ENCODE results near the gene HIPK3. TPM values are rescaled to one million over a fixed set of nuclear protein-coding genes. Genes with fewer than 3 reads are reported as not detected.
A peak's percentile ranks its signal among the peaks of the same experiment; 100 is the strongest.

The HIPK3 gene
- total RNA-seq, 1 donor from 2014 or later, result 35.4 TPM

GRCh38 chr11:33324302-33324985, 67.3 kb downstream of the HIPK3 start:
- no peak overlapping the region for H3K4me3 Mint-ChIP-seq
- no peaks in the 10 kb centered on the region for H3K9me3 Mint-ChIP-seq
- intact Hi-C loops (cut with micrococcal nuclease), result loop anchor here (10.0 kb wide), 1 partner anchor 510 kb away; no protein-coding TSS in a partner anchor
- no peaks in the 10 kb centered on the region for H3K36me3 Mint-ChIP-seq (ENCODE audit: low read depth)
- no peaks in the 10 kb centered on the region for H3K27me3 Mint-ChIP-seq
- peaks cover 5% of the 10 kb centered on the region for H3K4me1 Mint-ChIP-seq
- no peak for DNase-seq
- H3K27ac Mint-ChIP-seq, result no peak overlapping the region

- Mint-ChIP-seq H3K36me3 (ENCODE audit: low read depth) (peaks cover 3% of the 10 kb centered on the region), H3K27ac (no peak overlapping the region), H3K4me1 (peaks cover 7% of the 10 kb centered on the region), H3K4me3 (no peak overlapping the region), H3K27me3 (no peaks in the 10 kb centered on the region), H3K9me3 (no peaks in the 10 kb centered on the region)
- intact Hi-C loops (cut with micrococcal nuclease), result loop anchor here (5.0 to 10.0 kb wide), 2 partner anchors 363 to 511 kb away; no protein-coding TSS in a partner anchor
- no peak for DNase-seq
Measured at GRCh38 chr11:33325451-33325850, 68.3 kb downstream of the HIPK3 start.

- H3K4me3 Mint-ChIP-seq, result no peak overlapping the region
- no peaks in the 10 kb centered on the region for H3K9me3 Mint-ChIP-seq
- H3K36me3 Mint-ChIP-seq (ENCODE audit: low read depth), result peaks cover 5% of the 10 kb centered on the region
- no peaks in the 10 kb centered on the region for H3K27me3 Mint-ChIP-seq
- intact Hi-C loops (cut with micrococcal nuclease), result loop anchor here (1.0 to 10.0 kb wide), 4 partner anchors 71 to 515 kb away; no protein-coding TSS in a partner anchor
- peak; percentile 80 for DNase-seq
- H3K4me1 Mint-ChIP-seq, result peaks cover 4% of the 10 kb centered on the region
- H3K27ac Mint-ChIP-seq, result no peak overlapping the region
Measured at GRCh38 chr11:33329705-33330329, 72.6 kb downstream of the HIPK3 start.

GRCh38 chr11:33333816-33334215, 76.6 kb downstream of the HIPK3 start:
- intact Hi-C loops (cut with micrococcal nuclease), result no loop called here
- no peak for DNase-seq
- Mint-ChIP-seq H3K36me3 (ENCODE audit: low read depth) (peaks cover 5% of the 10 kb centered on the region), H3K9me3 (no peaks in the 10 kb centered on the region), H3K27ac (no peak overlapping the region), H3K4me3 (no peak overlapping the region), H3K27me3 (no peaks in the 10 kb centered on the region), H3K4me1 (peaks cover 4% of the 10 kb centered on the region)

- Mint-ChIP-seq H3K27me3 (no peaks in the 10 kb centered on the region), H3K36me3 (ENCODE audit: low read depth) (peaks cover 9% of the 10 kb centered on the region), H3K4me3 (no peak overlapping the region), H3K9me3 (no peaks in the 10 kb centered on the region), H3K4me1 (peaks cover 5% of the 10 kb centered on the region), H3K27ac (no peak overlapping the region)
- intact Hi-C loops (cut with micrococcal nuclease), result no loop called here
- DNase-seq, result no peak
Measured at GRCh38 chr11:33334627-33335026, 77.4 kb downstream of the HIPK3 start.

GRCh38 chr11:33339247-33339646, 82.1 kb downstream of the HIPK3 start:
- no peaks in the 10 kb centered on the region for H3K27me3 Mint-ChIP-seq
- peaks cover 18% of the 10 kb centered on the region for H3K36me3 Mint-ChIP-seq (ENCODE audit: low read depth)
- no peak overlapping the region for H3K4me3 Mint-ChIP-seq
- H3K27ac Mint-ChIP-seq, result no peak overlapping the region
- H3K9me3 Mint-ChIP-seq, result no peaks in the 10 kb centered on the region
- intact Hi-C loops (cut with micrococcal nuclease), result no loop called here
- DNase-seq, result no peak
- peaks cover 6% of the 10 kb centered on the region for H3K4me1 Mint-ChIP-seq

- H3K4me3 Mint-ChIP-seq, result no peak overlapping the region
- H3K4me1 Mint-ChIP-seq, result peaks cover 3% of the 10 kb centered on the region
Measured at GRCh38 chr11:33344611-33345010, 87.4 kb downstream of the HIPK3 start.

GRCh38 chr11:33347490-33348125, 90.4 kb downstream of the HIPK3 start:
- Mint-ChIP-seq H3K9me3 (no peaks in the 10 kb centered on the region), H3K27me3 (no peaks in the 10 kb centered on the region), H3K4me3 (no peak overlapping the region), H3K27ac (no peak overlapping the region), H3K36me3 (ENCODE audit: low read depth) (peaks cover 41% of the 10 kb centered on the region), H3K4me1 (no peaks in the 10 kb centered on the region)
- peak; percentile 60 for DNase-seq
- intact Hi-C loops (cut with micrococcal nuclease), result no loop called here

More at GRCh38 chr11:33344611-33345010, 87.4 kb downstream of the HIPK3 start:
- DNase-seq, result no peak
- H3K36me3 Mint-ChIP-seq (ENCODE audit: low read depth), result peaks cover 32% of the 10 kb centered on the region
- no peaks in the 10 kb centered on the region for H3K27me3 Mint-ChIP-seq
- intact Hi-C loops (cut with micrococcal nuclease), result no loop called here
- H3K9me3 Mint-ChIP-seq, result no peaks in the 10 kb centered on the region
- H3K27ac Mint-ChIP-seq, result no peak overlapping the region

- intact Hi-C loops (cut with micrococcal nuclease), result no loop called here
- H3K27me3 Mint-ChIP-seq, result no peaks in the 10 kb centered on the region
- H3K4me3 Mint-ChIP-seq, result no peak overlapping the region
- DNase-seq, result no peak
- no peak overlapping the region for H3K27ac Mint-ChIP-seq
- no peaks in the 10 kb centered on the region for H3K4me1 Mint-ChIP-seq
- peaks cover 45% of the 10 kb centered on the region for H3K36me3 Mint-ChIP-seq (ENCODE audit: low read depth)
- no peaks in the 10 kb centered on the region for H3K9me3 Mint-ChIP-seq
Measured at GRCh38 chr11:33350287-33350686, 93.1 kb downstream of the HIPK3 start.

- Mint-ChIP-seq H3K36me3 (ENCODE audit: low read depth) (peaks cover 1% of the 10 kb centered on the region), H3K4me3 (no peak overlapping the region), H3K27ac (no peak overlapping the region), H3K9me3 (no peaks in the 10 kb centered on the region), H3K4me1 (no peaks in the 10 kb centered on the region), H3K27me3 (peaks cover 9% of the 10 kb centered on the region)
- DNase-seq, result no peak
- intact Hi-C loops (cut with micrococcal nuclease), result no loop called here
Measured at GRCh38 chr11:33358150-33358831, 101.1 kb downstream of the HIPK3 start.

GRCh38 chr11:33360642-33361041, 103.5 kb downstream of the HIPK3 start:
- Mint-ChIP-seq H3K9me3 (no peaks in the 10 kb centered on the region), H3K27ac (no peak overlapping the region), H3K27me3 (peaks cover 18% of the 10 kb centered on the region), H3K4me1 (no peaks in the 10 kb centered on the region), H3K4me3 (no peak overlapping the region), H3K36me3 (ENCODE audit: low read depth) (no peaks in the 10 kb centered on the region)
- no peak for DNase-seq
- intact Hi-C loops (cut with micrococcal nuclease), result no loop called here

GRCh38 chr11:33362051-33362910, 105.1 kb downstream of the HIPK3 start:
- intact Hi-C loops (cut with micrococcal nuclease), result loop anchor here (1.0 to 2.0 kb wide), 2 partner anchors 326 to 381 kb away; no protein-coding TSS in a partner anchor
- Mint-ChIP-seq H3K27me3 (peaks cover 23% of the 10 kb centered on the region), H3K36me3 (ENCODE audit: low read depth) (no peaks in the 10 kb centered on the region), H3K4me3 (no peak overlapping the region), H3K9me3 (no peaks in the 10 kb centered on the region), H3K27ac (no peak overlapping the region), H3K4me1 (no peaks in the 10 kb centered on the region)
- DNase-seq, result no peak

GRCh38 chr11:33366918-33367317, 109.7 kb downstream of the HIPK3 start:
- Mint-ChIP-seq H3K4me3 (no peak overlapping the region), H3K27me3 (peaks cover 21% of the 10 kb centered on the region), H3K36me3 (ENCODE audit: low read depth) (no peaks in the 10 kb centered on the region), H3K9me3 (no peaks in the 10 kb centered on the region), H3K4me1 (no peaks in the 10 kb centered on the region), H3K27ac (no peak overlapping the region)
- DNase-seq, result no peak
- intact Hi-C loops (cut with micrococcal nuclease), result no loop called here

Data from activated CD4-positive, alpha-beta T cell treated with anti-CD3 and anti-CD28 coated beads, Interleukin-2, amount 10 ng/mL, durations not matched to agents 24 days and 14 days (primary cell).